ENCODE measurements around the gene DNAJB13. TPM values are rescaled to one million over a fixed set of nuclear protein-coding genes. Genes with fewer than 3 reads are reported as not detected.

The DNAJB13 gene
- total and polyA plus RNA-seq, 2 of the 4 experiments (the other 2 are of a cell fraction), result 0.18 to 0.48 TPM

DNA sequence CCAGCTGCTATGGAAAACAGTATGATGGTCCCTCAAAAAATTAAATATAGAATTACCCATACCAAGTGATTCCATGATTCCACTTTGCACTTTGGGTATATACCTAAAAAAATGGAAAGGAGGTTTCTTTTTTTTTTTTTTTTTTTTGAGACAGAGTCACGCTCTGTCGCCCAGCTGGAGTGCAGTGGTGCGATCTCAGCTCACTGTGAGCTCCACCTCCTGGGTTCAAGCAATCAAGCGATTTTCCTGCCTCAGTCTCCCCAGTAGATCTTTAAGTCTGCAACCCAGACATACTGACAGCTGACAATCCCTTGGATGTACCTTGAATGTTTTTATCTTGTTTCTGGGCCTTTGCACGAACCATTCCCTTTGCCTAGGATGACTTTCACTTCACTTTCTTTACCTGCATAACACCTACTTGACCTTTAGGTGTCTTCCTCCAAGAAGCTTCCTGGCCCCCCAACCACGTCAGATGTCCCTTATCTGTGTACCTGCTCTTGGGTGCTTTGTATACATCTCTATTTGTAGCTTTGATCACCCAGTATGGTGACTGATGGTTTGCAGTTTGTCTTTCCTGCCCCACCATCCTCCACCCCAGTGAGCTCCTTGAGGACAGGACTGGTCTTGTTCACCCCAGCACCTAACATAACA, 46.4 kb downstream of the DNAJB13 start:
- no peak overlapping the region for H4K5ac ChIP-seq (ENCODE audit: low read depth, low read length)
- no peak overlapping the region for H3K14ac ChIP-seq (replicated peaks; ENCODE audit: low read depth, low read length)
- intact Hi-C loops (cut with micrococcal nuclease), result no loop called here
- DNase-seq (no peak), ATAC-seq (ENCODE audit: low read depth) (no peak)
- no peak overlapping the region for H2AK9ac ChIP-seq (replicated peaks; ENCODE audit: low read depth, low read length, poor library complexity)
- no peaks in the 10 kb centered on the region for H4K20me1 ChIP-seq (ENCODE audit: insufficient read depth, low read length)
- in situ Hi-C loops (cut with MboI; ENCODE audit: low sequenced_read_pairs), result no loop called here
- no peak overlapping the region for H2BK20ac ChIP-seq (ENCODE audit: low read depth, low read length)
- H3K79me1 ChIP-seq (ENCODE audit: low read depth in 1 of 2, low read length in 2 of 2), result no peaks in the 10 kb centered on the region
- no peak overlapping the region for H2BK15ac ChIP-seq (ENCODE audit: low read depth, low read length)
- no peaks in the 10 kb centered on the region for H3K36me3 ChIP-seq (ENCODE audit: control insufficient read depth, insufficient read depth, low read length)
- H3K23ac ChIP-seq (ENCODE audit: low read depth, low read length), result no peak overlapping the region; the same call in 1 of the 2 replicates
- no peak overlapping the region for H3K4me2 ChIP-seq (ENCODE audit: low read depth, low read length)
- no peak overlapping the region for H3K4me3 ChIP-seq (ENCODE audit: insufficient read depth, low read depth, low read length)
- TF ChIP-seq, protein P1, sequence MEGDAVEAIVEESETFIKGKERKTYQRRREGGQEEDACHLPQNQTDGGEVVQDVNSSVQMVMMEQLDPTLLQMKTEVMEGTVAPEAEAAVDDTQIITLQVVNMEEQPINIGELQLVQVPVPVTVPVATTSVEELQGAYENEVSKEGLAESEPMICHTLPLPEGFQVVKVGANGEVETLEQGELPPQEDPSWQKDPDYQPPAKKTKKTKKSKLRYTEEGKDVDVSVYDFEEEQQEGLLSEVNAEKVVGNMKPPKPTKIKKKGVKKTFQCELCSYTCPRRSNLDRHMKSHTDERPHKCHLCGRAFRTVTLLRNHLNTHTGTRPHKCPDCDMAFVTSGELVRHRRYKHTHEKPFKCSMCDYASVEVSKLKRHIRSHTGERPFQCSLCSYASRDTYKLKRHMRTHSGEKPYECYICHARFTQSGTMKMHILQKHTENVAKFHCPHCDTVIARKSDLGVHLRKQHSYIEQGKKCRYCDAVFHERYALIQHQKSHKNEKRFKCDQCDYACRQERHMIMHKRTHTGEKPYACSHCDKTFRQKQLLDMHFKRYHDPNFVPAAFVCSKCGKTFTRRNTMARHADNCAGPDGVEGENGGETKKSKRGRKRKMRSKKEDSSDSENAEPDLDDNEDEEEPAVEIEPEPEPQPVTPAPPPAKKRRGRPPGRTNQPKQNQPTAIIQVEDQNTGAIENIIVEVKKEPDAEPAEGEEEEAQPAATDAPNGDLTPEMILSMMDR (conservative IDR thresholded peaks at IDR 0.05; ENCODE audit: low read depth, low read length), result no peak
- no peak for TF ChIP-seq NFE2L2 (IDR thresholded peaks at IDR 0.05; ENCODE audit: low read depth, low read length)
- TF ChIP-seq BHLHE40 (IDR thresholded peaks at IDR 0.05; ENCODE audit: low read depth, low read length), result no peak
- TF ChIP-seq POLR2A (IDR thresholded peaks at IDR 0.05; ENCODE audit: low read depth, low read length), result no peak
- no peak for TF ChIP-seq RAD21 (IDR thresholded peaks at IDR 0.05; ENCODE audit: low read length)
- TF ChIP-seq MXI1 (IDR thresholded peaks at IDR 0.05; ENCODE audit: borderline replicate concordance, low read depth, low read length), result no peak
- TF ChIP-seq CEBPB (IDR thresholded peaks at IDR 0.05; ENCODE audit: low read depth, low read length), result no peak
- TF ChIP-seq CHD1 (IDR thresholded peaks at IDR 0.05; ENCODE audit: low read depth, low read length), result no peak
- TF ChIP-seq RFX5 (IDR thresholded peaks at IDR 0.05; ENCODE audit: low read depth, low read length), result no peak
- no peak for TF ChIP-seq SMC3 (IDR thresholded peaks at IDR 0.05; ENCODE audit: low read depth, low read length)
- no peak for TF ChIP-seq MAZ (IDR thresholded peaks at IDR 0.05; ENCODE audit: borderline replicate concordance, low read depth, low read length)
- TF ChIP-seq, protein P2, sequence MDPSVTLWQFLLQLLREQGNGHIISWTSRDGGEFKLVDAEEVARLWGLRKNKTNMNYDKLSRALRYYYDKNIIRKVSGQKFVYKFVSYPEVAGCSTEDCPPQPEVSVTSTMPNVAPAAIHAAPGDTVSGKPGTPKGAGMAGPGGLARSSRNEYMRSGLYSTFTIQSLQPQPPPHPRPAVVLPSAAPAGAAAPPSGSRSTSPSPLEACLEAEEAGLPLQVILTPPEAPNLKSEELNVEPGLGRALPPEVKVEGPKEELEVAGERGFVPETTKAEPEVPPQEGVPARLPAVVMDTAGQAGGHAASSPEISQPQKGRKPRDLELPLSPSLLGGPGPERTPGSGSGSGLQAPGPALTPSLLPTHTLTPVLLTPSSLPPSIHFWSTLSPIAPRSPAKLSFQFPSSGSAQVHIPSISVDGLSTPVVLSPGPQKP (IDR thresholded peaks at IDR 0.05; ENCODE audit: borderline replicate concordance, low read depth, low read length), result no peak
- TF ChIP-seq MAFK (IDR thresholded peaks at IDR 0.05; ENCODE audit: low read depth, low read length), result no peak
- TF ChIP-seq, protein P3, sequence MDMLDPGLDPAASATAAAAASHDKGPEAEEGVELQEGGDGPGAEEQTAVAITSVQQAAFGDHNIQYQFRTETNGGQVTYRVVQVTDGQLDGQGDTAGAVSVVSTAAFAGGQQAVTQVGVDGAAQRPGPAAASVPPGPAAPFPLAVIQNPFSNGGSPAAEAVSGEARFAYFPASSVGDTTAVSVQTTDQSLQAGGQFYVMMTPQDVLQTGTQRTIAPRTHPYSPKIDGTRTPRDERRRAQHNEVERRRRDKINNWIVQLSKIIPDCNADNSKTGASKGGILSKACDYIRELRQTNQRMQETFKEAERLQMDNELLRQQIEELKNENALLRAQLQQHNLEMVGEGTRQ (IDR thresholded peaks at IDR 0.05; ENCODE audit: low read depth, low read length), result no peak
- no peak for TF ChIP-seq RCOR1 (IDR thresholded peaks at IDR 0.05; ENCODE audit: insufficient replicate concordance, low read length)
- no peak for TF ChIP-seq FOS (IDR thresholded peaks at IDR 0.05; ENCODE audit: low read depth, low read length)
- no peak overlapping the region for H2BK5ac ChIP-seq (ENCODE audit: low read depth, low read length, poor library complexity, severe bottlenecking)
- no peaks in the 10 kb centered on the region for H3K27me3 ChIP-seq (ENCODE audit: control insufficient read depth, insufficient read depth, low read length)
- H3K4ac ChIP-seq (ENCODE audit: low read depth, low read length), result no peak overlapping the region
- H2AK5ac ChIP-seq (ENCODE audit: low read depth, low read length), result no peak overlapping the region
- POLR2A ChIA-PET (ENCODE audit: unreplicated experiment), result no interaction called here
- no peak overlapping the region for H4K91ac ChIP-seq (ENCODE audit: insufficient read depth, low read depth, low read length)
- CTCF ChIA-PET, result no interaction called here
- WGBS, 2 experiments (ENCODE audit: extremely low coverage in 2 of 2, insufficient read length in 1 of 2), result 86% methylated on average over 1 of the region's 6 CpGs; no CpG with 5 or more reads in 1 of the 2 experiments
- no peak overlapping the region for H3K18ac ChIP-seq (ENCODE audit: low read depth, low read length)
- 0 out of 2 replicates have a peak, but pooled peaks cover 4% of the 10 kb centered on the region for H3K9me1 ChIP-seq (ENCODE audit: insufficient read depth, low read length)
- H4K8ac ChIP-seq (ENCODE audit: low read depth in 2 of 2, low read length in 2 of 2), result no peak overlapping the region
- no peaks in the 10 kb centered on the region for H3K9me3 ChIP-seq (ENCODE audit: control insufficient read depth, insufficient read depth, low read length)
- BruUV-seq (replicated peaks), result no TSS peak
- H3K27ac ChIP-seq (ENCODE audit: insufficient read depth, low read length), result no peak overlapping the region
- no peaks in the 10 kb centered on the region for H3K4me1 ChIP-seq (ENCODE audit: control insufficient read depth, insufficient read depth, low read length)
- H3K9ac ChIP-seq (ENCODE audit: low read depth, low read length), result no peak overlapping the region
- H2AFZ ChIP-seq (replicated peaks; ENCODE audit: low read length, poor library complexity), result no peak overlapping the region
- H3K56ac ChIP-seq (ENCODE audit: extremely low read depth, insufficient read depth, low read length), result no peak overlapping the region
- dilution Hi-C loops (cut with HindIII; ENCODE audit: low sequenced_read_pairs, unreplicated experiment), result no loop called here
- H2BK120ac ChIP-seq (ENCODE audit: low read depth, low read length), result no peak overlapping the region

All from IMR-90 (cell line).